HG02678 (cell line): ENCODE results near the gene ZNF691.

Experiments used
- ATAC-seq: cut with Tn5 transposase; IDR thresholded peaks from one replicate; pipeline ENCODE4 v1.9.1; 2021; ENCODE audit warnings: mild to moderate bottlenecking, moderate library complexity; ENCODE audit not compliant: unreplicated experiment

The ZNF691 gene

DNA sequence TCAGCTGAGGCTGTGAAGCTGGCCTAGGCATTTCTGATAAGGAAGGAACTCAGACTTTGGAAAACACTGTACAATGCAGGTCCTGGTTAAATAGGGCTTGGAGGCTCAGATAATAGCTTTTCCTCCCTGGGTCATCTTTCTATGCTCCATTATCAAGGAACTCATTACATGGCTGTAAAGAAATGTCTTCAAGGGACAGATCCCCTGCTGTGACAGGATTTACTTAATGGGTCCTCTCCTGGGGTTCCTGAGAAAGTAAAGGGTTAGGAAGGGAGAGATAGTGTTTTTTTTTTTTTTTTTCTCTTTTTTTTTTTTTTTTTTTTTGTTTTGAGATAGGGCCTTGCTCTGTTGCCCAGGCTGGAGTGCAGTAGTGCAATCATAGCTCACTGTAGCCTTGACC, 15.1 kb upstream of the ZNF691 start:
- no peak for ATAC-seq

- ATAC-seq: no peak
These were observed 13.7 kb upstream of the ZNF691 start for GRCh38 chr1:42832641-42833240.

DNA sequence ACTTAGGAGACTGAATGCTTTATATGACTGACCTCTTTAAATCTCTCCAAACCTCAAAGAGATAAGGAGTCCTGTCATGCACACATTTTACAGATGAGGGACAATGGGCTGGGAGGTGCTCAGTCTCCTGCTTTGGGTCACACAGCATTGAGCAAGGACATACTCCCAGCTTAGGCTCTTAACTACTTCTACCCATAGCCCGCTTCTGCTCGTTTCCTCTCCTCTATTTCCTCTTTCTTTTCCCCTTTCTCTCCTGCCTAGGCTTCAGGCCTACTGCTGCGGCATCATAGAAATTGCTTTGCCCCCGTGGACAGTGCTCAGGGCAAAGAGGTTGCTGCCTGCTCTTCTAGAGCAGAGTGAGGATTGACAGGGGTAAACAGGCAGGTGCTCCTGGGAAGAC, 12.4 kb upstream of the ZNF691 start:
- no peak for ATAC-seq

DNA sequence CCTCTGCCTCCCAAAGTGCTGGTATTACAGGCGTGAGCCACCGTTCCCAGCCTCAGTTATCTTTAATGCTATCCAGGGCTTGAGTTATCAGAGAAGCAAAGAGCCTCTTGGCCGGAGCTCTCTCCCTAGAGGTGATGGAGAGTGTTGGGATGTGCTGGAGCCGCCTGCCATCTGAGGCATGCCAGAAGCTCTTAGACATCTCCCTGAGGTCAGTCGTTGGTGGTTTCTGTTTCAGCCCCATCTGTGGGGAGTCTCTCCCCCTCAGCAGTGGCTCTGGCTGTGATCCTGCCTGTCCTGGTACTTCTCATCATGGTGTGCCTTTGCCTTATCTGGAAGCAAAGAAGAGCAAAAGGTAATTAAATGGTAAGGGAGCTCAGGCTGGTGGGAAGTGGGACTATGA, 11.6 kb upstream of the ZNF691 start:
- ATAC-seq: no peak

- no peak for ATAC-seq
These were observed 11.0 kb upstream of the ZNF691 start for GRCh38 chr1:42835422-42835821.

- ATAC-seq: no peak
These were observed 8.7 kb upstream of the ZNF691 start for GRCh38 chr1:42837709-42838108.

DNA sequence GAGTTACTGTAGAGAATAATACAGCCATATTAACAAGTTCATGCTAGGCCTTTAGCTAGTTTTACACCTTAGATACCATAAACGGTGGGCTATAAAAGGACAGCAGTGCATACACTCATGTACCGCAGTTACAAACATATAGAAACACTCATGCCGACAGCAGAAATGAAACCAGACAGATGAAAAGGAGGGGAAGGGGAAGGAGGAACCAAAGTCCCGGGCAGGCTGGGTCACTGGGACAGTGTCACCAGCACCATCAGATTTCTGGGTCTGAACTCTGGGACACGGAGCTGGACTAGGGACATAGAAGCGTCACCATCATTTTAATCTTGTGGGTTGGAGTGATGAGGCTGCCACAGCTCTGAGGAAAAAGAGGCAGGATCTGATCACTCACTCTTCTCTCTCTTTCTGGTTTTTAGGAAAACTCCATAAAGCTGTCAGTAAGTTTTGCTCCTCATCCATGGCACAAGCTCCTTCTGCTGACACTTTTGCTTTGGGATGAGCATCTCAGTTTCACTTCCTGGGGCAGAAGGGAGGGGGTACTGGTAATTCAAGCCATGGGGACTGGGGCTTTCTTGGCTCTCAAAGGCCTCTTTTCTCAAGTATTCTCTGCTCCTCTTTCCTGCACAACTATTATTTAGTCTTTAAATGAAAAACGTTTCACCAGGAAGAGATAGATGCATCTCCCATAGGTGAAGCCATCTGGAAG, 7.8 kb upstream of the ZNF691 start:
- no peak for ATAC-seq

- ATAC-seq: no peak
These were observed 5.4 kb upstream of the ZNF691 start for GRCh38 chr1:42841010-42841409.

DNA sequence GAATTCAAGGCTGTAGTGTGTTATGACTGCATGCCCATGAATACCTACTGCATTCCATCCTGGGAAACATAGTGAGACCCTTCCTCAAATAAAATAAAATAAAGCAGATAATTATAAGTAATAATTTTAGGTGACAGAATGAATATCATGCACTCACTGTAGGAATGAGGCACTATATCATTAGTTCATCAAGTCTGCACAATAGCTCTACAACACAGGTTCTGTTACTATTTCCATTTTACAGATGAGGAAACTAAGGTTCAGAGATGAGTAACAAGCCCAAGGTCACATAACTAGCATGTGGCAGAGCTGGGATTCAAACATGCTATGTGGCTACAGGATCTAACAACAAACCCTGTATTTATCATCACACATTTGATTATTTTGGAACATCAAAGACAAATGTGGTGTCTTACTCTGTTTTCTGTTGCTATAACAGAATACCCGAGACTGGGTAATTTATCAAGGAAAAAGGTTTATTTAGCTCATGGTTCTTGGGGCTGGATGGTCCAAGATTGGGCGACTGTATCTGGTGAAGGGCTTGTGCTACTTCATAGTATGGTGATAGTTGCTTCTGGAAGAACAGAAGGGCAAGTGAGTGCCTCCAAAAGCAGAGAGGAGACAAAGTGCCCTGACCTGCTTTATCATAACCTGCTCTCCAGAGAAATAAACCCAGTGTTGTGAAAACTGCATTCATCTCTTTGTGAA, 4.8 kb upstream of the ZNF691 start:
- no peak for ATAC-seq

GRCh38 chr1:42844592-42845140, 1.7 kb upstream of the ZNF691 start:
- ATAC-seq: no peak

GRCh38 chr1:42845193-42845592, 1.2 kb upstream of the ZNF691 start:
- ATAC-seq: no peak

DNA sequence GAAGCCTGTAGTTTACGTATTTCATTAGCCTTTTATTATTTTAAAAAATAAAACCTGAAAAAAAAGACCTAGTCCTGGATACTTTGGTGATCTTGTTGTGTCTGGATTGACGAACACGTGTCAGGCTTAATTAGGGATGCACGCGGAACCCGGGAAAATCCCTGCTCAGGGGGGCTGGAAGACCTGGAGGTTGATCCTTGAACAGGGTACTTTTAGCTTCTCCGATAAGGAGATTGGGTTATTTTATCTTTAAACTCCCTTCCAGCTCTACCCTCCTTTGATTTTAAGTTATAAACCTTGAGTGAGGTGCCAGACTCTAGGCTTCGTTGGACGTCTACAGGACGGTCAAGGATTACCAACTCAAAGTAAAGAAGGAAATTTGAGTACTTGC, 552 bp upstream of the ZNF691 start:
- ATAC-seq: peak; percentile 4

DNA sequence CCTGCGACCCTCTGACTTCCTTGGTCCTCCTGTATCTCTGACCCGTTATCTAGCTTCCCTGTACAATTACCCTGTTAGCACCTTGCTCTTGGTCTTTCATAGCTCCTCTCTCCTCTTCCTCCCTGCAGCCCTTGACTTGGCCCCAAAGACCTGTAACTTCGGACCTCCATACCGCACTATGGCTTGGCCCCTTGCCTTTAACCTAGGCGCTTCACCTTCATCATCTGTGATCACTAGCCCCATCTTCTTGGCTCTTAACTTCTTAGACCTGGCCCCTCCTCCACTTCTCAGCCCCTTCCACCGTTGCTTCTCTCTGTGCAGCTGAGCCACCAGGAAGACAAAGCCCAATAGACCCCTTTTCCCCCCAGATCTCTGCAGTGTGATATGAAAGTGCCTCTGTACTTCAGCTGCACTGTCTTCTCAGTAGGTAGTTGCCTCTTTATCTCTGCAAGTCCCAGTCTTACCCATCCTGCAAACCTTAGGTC, 740 bp downstream of the ZNF691 start:
- no peak for ATAC-seq

- no peak for ATAC-seq
These were observed 1.5 kb downstream of the ZNF691 start for GRCh38 chr1:42847721-42848460.

GRCh38 chr1:42848823-42849537, 2.6 kb downstream of the ZNF691 start:
- ATAC-seq: no peak

DNA sequence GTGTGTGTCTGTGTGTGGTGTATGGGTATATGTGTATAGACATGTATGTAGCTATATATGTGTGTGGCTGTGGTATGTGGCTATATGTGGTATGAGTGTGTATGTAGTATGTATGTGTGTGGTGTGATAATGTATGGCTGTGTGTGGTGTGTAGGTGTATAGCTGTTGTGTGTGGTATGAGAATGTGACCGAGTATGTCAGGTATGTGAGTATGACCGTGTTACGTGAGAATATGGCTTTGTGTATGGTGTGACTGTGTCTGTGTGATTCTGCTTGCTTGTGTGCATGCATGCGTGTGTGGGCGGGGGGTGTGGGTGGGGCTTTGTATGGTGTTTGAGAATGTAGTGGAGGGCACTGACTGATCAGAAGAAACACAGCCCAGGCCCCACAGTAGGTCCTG, 3.5 kb downstream of the ZNF691 start:
- no peak for ATAC-seq

- ATAC-seq: no peak
These were observed 5.0 kb downstream of the ZNF691 start for GRCh38 chr1:42851420-42851819.

GRCh38 chr1:42851960-42852607, 5.7 kb downstream of the ZNF691 start:
- no peak for ATAC-seq

DNA sequence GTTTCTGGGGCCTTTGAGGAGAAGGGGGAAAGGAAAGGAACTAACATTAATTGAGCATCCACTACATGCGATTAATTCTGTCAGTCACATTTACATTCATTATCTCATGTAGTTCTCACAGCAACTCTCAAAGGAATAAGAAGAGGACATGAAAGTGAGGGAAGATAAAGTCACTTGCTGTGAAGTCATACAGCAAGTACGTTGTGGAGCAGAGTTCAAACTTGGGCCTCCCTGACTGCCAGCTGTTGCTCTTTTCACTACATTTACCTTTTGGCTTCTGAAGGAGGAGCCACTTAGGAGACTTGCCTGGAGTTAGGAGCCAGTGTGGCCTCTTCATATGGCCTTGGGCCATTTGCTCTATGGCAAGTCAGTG, 6.2 kb downstream of the ZNF691 start:
- ATAC-seq: no peak
